Measurements from ENCODE around the gene WDR64.
"Not testable (repeated sequence)": the region's sequence is repeated elsewhere in the genome, so short reads cannot be mapped to it uniquely, and the experiment has no call there.

WDR64 gene

DNA sequence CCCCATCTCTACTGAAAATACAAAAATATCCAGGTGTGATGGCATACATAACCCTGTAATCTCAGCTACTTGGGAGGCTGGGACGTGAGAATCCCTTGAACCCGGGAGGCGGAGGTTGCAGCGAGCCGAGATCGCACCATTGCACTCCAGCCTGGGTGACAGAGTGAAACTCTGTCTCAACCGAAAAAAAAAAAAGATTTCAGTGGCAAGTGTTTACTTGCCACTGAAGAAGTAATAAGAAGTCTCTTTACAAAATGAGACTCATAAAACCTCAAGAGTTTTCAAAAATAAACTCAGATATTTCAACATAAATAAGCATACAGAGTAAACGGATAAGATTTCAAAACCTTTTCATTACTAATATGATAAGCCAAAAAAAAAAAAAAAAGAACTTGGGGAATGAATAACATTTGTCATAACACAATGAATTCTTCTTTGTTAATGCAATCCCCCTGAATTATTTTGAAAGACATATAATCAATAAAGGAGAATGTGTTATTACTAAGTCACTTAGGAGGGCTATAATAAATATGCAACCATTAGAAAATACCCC is 161.8 kb downstream of the WDR64 start:
- DNase-seq = no peak

DNA sequence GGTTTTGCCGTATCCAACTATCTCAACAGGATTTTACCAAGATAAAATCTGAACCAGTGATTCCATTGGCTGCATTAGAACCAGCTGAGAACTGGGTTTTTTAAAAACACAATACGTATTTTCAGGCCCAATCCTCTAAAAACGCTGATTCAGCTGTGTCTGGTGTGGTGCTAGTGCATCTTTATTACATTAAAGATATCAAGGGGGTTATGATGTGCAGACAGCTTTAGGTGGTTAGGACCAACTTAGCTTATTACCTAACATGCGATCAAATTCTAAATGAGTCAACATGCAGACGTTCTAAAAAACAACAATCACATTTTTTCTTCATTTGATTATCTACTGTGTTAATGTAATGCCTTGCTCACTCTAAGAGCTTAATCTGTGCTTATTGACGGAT is 163.9 kb downstream of the WDR64 start:
- DNase-seq = no peak

DNA sequence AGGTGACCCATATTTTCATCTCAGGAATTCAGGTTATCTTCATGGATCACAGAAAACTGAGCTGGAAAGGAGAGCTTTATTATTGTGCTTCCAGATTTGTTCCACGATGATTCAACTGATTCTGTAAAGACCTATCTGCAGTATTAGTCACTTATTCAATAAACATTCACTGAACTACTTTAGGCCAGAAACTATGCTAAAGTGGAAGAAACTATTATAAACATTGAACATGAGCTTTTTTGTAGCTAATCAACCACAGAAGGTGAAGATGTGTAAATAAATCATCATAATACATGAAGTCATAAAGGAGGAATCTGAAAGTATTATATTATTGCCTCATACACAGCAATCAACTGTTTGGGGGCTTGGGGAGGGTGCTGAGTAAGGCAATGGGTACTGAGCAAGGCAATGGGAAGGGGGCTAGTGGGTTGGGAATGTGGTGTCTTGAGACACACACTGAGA is 165.3 kb downstream of the WDR64 start:
- DNase-seq = no peak

DNA sequence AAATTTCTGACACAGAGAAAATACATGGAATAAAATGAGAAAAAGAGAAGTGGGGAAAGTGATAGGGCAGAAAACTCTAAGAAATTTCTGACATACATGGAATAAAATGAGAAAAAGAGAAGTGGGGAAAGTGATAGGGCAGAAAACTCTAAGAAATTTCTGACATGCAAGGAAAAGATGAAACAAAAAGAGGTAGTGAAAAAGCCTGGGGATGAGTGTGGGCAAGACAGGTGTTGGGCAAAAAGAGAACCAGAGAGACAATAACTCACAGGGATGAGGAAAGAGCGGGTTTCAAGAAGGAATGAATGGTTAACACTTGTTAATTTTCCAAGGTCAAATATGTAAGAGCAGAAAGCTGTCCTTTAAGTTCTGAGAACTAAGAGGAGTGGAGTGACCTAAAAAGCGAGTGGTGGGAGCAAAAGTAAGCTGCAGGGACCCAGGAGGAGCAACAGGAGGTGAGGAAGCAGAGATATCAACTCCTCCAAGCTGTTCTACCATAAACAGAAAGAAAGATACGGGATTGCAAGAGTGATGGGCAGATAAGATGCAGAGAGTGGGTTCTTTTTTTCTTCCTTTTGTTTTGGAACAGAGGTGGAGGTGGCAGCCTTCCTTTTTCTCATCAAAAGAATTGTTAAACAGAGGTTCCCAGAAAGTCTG is 166.0 kb downstream of the WDR64 start:
- DNase-seq = no peak

DNA sequence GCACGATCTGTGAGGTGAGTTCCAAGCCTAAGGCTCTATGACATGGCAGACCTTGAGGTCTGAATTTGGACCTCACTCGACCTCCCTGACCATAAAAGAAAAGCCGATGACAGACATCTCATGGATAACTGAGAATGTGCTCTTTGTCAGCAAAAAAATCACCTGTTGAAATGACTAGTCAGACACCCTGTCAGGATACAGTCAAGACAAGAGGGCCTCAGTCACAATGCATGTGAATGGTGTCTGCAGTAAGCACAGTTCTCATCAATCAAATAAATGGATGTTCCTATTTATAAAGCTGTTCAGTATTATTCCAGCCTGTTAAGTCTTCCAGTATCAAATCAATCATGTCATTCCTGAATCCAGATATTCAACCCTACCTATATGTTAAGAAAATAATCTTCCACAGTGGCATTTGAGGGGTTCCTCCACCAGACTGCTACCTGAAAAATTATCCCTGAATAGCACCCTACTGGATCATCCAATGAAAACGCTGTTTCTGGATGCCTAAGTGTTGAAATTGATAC is 167.3 kb downstream of the WDR64 start:
- no peak for DNase-seq

DNA sequence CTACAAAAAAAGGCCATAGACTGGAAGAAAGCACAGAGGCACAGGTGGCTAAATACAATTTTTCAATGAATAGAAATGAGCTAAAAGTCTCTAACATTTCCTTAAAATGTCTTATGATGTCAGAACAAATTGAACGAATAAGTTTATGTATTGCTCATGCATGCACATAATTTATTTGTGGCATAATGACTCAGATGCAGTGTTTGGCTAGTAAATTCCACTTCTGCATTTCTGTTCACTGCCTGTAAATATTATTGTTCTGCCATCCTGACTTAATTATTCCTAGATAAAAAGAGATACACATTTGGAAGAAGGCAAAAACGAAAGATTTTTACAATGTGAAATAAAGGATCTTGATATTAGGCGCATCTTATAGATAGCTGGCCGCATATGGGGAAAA is 169.3 kb downstream of the WDR64 start:
- no peak for DNase-seq

DNA sequence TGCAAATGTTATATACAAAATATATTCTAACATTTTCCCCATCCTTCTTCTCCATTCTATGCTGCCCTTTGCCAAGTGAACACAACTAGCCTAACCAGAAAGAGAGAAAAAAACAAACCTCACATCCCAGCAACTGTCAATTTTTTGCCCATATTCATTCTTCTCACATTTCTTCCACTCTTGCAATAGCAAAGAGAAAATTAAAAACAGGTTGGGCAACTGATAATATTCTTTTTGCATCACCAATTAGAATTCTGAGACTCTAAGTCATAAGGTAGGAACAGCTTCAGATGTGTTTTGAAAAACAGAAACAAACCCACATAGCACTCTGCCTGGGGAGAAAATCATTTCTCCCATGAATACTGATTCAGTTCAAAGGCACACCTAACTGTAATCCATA is 170.8 kb downstream of the WDR64 start:
- DNase-seq = no peak

DNA sequence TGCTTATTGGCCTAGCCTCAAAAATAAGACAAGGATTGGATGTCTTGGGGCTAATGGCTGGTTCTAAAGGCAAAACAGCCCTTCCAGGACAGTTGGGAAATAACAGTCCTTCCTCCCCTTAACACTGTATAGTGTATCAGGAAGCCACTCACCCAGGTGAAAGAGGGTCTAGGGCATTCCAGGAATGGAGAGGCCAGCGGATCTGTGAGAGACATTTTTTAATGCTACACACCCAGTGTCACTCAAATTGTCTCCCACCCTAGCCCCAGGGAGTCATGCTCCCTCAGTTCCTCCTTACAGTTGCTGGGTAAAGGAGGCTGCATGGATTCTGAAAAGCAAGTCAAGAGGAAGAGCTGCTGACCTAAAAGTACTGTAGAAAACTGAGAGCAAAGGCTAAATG is 171.8 kb downstream of the WDR64 start:
- no peak for DNase-seq

DNA sequence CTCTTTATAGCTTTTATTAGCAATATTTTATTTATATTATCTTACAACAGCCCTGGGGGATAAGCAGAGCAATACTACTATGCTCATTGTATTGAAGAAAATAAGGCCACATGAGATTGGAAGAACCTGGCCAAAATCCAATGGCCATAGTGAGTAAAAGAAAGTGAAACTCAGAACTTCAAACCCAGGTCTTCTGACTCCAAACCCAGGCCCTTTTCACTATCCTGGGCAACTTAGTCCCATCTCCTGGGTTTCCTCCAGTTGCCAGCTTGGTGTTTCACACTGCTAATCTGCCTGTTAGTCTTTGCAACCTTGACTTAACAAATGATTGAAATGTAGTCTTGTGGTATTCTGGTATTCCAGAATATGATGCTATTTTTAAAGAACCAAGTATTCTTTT is 173.5 kb downstream of the WDR64 start:
- no peak for DNase-seq

DNA sequence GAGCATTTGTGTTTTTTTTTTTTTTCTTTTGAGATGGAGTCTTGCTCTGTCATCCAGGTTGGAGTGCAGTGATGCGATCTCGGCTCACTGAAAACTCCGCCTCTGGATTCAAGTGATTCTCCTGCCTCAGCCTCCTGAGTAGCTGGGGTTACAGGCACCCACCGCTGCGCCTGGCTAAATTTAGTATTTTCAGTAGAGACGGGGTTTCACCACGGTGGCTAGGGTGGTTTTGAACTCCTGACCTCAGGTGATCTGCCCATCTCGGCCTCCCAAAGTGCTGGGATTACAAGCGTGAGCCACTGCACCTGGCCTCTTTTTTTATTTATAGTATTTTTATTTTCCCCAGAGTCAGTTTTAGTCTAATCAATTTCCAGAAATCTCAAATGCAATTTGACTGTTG is 174.5 kb downstream of the WDR64 start:
- not testable (repeated sequence) for DNase-seq

DNA sequence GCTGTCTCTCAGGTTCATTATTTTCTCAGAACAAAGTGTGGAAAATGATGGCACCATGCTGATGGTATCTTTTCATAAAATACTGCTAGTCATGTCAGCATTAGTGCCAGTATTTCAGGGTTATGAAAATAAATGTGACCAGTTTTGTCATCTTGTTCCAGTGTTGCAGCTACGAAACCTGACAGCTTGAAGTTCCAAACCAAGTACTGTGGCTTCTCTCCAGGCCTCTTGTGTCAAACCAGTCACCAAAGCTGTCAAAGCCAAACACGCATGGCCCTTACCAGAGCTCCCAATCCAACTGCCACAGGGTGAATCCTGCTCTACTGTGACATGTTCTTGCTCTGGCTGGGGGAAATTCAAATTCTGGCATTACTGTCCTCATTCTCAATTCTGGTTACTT is 175.2 kb downstream of the WDR64 start:
- DNase-seq = no peak

DNA sequence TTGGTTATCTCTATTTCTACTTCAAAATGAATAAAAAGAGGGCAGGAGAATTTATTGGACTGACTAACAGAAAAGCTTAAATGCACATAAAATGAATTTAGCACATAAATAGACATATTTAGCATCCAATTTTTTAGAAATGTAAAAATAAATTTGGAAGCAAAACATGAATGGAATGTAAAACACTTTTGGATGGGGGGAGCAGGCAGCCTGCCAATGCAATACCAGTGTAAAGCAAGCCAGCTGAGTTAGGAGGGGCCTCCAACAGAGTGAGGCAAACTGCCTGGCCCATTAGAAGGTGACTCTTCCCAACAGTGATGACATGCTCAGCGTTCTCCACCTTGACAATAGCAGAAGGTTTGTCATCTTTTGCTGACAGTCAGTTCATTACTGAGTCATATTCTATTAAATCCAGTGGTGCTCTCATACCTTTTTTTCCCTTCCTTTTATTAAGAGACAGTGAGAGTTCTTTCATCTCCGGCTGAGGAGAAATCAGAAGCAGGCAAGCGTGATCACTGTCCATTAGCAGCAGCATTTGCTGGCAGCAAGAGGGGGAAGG is 176.5 kb downstream of the WDR64 start:
- DNase-seq = no peak

DNA sequence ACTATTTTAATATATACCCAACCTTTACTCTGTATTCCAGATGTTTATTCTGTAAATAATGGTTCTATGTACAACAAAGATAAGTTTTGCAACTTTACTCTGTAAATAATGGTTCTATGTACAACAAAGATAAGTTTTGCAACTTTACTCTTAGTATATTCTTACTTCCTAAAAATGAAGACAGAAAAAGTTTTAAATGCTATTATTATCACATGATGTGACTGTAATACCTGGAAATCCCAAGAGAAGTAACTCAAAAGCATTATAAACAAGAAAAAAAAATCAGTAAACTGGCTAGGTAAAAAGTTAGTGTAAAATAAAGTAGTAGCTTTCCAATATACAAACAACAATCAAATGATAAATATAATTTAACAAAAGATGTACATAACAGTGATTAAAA is 177.4 kb downstream of the WDR64 start:
- no peak for DNase-seq

DNA sequence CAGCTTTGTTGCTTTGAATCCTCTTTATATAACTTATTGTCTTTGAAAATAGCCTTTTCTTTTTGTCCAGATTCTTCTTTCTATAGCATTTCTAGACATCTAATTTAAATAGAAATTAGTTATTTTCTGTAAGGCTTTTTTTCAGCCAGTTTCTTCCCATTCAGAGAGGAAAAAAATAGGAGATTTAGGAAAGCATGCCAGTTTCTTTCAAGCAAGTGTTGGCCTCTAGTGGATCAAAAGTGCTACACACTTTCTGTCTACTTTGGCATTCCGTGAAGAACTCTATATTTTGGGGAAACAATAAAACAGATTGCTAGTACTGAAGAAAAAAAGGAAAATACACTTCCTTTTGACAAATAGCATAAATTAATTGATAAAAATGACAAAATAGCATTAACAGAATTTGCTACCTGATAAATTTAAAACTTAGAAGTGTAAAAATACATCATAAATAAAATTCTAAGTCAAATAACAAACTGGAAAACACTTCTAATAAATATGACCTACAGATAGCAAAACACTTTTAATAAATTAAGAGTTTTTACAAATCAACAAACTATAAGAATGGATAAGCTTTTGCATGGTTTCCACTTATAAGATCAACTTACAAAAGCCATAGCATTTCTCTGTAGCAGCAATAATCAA is 182.8 kb downstream of the WDR64 start:
- no peak for DNase-seq

DNA sequence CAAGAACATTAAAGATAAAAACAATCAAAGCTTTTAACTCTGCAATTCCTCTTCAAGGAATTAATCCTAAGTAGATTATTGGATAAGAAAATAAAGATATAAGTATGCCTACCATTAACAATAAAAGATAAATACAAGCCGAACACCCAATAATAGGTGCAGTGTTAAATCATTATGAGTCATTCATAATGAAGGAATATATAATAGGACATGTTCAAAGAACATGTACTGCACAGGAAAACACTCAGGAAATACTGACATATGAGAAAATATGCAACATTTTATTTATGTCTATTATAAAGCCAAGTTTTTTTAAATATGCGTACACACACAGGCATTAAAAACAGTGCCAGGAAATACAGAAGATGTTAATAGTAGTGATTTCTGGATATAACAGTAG is 184.9 kb downstream of the WDR64 start:
- no peak for DNase-seq

DNA sequence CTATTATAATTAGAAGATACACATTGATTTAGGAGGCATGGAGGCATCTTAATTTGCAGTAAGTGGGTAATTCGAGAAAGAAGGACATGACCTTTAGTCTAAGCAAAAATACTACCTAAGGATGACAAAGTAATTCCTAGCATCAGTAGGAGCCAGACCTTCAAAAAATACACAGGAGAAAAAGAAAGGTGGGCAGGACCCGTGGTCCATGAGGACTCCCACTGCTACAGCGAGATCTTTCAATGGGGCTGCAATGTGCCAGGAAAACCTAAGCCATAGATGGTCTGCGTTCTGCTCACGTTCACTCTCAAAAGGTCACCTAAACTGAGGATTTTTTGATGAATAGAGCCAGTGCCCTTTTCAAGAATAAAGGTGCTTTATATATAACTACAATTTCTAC is 185.3 kb downstream of the WDR64 start:
- DNase-seq = no peak

DNA sequence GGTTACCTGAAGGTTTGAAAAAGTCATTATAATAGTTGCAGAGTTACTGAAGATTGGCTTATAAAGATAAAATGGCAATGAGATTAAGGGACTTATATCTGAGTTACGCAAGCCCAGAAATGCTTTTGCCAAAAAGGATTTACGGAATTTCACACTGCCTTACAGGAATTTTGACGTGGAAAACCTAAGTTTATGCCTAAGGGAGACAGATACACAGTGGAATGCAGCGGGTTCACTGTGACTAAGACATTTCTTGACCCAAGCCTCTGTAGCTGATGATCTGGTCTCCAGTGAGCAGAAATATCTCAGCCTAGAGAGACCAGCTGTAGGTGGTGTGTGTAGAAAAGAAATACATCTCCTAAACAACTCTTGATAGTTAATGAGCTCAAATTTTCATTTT is 185.8 kb downstream of the WDR64 start:
- no peak for DNase-seq

DNA sequence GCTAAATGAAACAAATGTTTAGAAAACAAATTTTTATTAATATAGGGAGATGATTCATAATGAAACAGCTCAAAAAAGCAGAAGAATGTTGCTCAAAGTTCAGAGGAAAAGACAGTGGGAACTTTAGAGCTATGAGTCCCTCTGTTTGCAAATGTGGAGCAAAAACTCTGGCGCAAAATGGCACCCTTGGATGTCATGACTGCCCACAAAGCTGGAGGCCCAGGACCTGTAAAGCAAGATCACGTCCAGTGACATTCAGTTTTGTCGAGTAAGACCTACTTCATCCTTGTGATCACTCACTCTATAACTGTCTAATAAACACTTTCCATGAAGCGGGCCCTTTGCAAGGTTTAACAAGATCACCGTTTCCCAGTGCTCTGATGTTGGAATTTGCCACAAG is 186.8 kb downstream of the WDR64 start:
- DNase-seq = no peak

DNA sequence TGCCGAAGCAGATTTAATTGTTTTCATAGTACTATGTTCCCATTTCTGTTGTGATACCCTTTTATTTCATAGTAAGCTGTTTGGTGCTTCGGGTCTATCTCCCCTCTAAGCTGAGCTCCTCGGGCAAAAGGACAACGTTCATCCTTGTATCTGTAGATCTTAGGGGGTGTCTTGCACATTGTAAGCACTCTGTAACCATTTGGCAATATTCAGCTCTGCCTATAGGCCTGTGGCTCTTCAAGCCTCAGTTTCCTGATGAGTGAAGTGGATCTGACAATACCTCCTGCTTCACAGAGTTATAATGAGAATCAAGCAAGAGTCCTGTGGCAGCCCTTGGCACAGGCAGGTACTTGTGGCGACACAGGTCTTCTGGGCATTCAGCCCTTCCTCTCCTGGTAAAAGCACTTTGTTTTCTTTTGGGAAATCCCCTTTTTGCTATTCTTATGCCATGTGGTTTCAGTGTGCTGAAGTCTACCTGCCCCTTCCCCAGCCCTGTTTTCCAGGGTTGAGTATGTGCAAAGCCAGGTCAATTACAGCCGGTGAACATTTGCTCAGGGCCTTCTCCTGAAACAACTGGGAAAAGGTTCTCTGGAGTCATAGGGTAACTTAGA is 187.4 kb downstream of the WDR64 start:
- DNase-seq = no peak

DNA sequence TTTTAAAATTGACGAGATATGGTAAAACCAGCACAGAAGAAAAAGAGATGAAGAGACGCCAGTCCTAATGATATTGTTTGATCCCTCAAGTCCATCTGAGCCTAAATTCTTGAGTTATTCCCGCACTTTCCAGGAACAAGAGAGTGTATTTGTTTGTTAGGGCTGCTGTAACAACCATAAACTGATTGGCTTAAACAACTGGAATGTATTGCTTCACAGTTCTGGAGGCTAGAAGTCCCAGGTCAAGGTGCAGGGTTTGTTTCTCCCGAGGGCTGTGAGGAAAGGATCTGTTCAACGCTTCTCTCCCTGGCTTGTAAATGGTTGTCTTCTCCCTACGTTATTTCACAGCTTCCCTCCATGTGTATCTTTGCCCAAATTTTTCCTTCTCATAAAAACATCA is 188.1 kb downstream of the WDR64 start:
- no peak for DNase-seq

DNA sequence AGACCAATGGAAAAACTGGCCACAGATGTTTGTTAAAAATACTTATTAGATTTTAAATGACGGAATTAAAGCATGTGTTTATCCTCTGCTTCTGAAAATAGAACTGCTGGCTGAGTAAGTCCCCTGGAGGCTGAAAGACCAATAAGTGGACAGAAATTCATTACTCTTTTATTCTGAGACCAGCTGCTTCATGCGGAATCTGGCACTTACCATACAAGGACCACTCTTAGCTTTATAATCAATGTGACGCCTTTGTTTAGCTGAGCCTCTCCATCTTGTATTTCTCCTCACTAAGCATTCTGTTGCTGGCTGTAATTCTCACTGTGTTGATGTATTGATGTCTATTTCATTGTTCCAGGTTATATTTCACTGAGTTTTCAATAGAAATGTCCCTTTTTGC is 189.6 kb downstream of the WDR64 start:
- DNase-seq = no peak

DNA sequence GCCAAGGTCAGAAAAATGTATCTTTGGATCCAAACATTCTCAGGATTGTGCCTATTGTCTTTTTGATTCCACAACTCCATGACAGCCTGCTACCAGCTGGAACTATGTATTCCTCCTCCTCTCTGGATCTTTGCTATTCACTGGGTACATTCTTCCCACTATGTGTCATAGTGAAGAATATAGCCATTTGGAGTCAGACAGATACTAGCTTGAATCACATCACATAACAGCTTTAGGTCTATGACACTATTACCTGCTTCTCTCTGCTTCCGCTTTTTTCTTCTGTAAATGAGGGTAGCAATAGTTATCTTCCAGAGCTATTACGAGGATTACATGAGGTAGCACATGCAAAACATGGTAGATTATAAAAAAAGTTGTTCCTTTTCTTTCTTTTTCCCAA is 190.5 kb downstream of the WDR64 start:
- no peak for DNase-seq

DNA sequence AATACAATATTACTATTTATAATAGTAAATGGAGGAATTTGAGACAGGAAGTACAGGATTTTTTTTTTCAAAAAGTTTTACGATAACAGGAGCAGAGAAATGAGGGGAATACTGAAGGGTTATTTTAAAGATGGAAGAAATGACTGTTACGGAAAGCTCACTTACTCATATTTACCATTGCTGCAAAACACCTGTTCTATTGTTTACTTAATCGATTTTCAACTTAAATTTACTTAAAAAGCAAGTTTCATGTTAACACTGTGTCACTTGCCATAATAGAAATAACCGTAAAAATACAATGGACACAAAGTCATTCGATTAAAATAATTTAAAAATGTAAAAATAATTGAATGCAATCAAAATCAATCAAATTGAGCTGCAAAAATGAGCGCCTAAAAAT is 192.5 kb downstream of the WDR64 start:
- DNase-seq = no peak

DNA sequence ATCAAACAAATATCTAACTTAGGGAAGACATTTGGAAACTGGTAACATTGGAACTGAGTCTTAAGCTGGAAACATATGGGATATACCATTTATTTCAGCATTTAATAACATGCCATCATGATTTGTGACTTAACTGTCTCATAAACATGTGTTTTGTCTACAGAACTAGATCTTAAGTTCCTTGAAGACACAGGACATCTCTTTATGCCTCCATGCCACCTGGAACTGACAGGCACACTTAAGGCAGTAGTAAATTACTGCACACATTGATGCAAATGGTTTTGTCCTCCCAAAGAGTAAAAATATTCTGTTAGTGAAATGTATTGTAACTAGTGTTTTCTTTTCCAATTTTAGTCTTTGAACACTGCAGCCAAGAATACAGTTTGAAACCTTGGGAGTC is 194.3 kb downstream of the WDR64 start:
- DNase-seq = no peak
